ENCODE measurements around the gene USP13. TPM values are rescaled to one million over a fixed set of nuclear protein-coding genes. Genes with fewer than 3 reads are reported as not detected.
"Not testable (repeated sequence)": the region's sequence is repeated elsewhere in the genome, so short reads cannot be mapped to it uniquely, and the experiment has no call there.

Gene USP13
- total RNA-seq, 3 donors from 2014 or later (not counting 1 experiment from before 2014, with no cell fraction given): 2.4 to 5.6 (median 3.0) TPM

DNA sequence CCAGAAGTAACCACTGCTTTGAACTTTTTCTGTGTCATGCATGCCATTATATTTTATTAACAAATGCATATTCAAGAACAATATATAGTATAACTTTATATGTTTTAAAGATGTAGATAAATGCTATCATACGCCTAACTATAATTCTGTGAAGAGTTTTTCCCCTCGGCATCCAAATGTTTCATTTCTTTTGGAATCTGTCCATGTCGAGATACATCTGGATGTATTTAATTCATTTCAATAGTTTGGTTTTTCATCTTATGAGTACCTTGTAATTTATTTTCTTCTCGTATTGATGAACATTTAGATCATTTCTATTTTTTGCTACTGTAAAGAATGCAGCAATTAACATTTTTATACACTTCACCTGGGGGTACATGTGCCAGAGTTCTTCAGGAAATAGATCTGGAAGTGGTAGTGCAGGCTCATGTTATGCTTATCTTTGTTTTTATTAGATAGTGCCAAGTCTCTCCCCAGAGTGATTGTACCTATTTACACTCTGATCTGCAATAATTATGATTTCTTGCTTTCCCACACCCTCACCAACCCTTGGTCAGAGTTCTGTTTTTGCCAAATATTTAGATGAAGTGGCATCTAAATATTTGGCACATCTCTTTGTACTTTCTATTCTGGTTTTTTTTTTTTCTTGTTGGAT is 29.7 kb downstream of the USP13 start:
- no peak overlapping the region for H3K27ac ChIP-seq (ENCODE audit: low read length)
- no peak for TF ChIP-seq CTCF (IDR thresholded peaks at IDR 0.05)
- Mint-ChIP-seq H3K4me3 (no peak overlapping the region), H3K27ac (no peak overlapping the region), H3K9me3 (no peaks in the 10 kb centered on the region), H3K36me3 (no peaks in the 10 kb centered on the region), H3K27me3 (ENCODE audit: low read depth in 2 of 2) (no peaks in the 10 kb centered on the region), H3K4me1 (no peaks in the 10 kb centered on the region)
- H3K27me3 ChIP-seq (ENCODE audit: control insufficient read depth, insufficient read depth, low read length): no peaks in the 10 kb centered on the region
- H3K9me3 ChIP-seq (ENCODE audit: control insufficient read depth, insufficient read depth, low read length): no peaks in the 10 kb centered on the region
- WGBS (ENCODE audit: insufficient coverage): no CpG with 5 or more reads among the region's 4 CpGs
- intact Hi-C loops (cut with micrococcal nuclease): no loop called here
- DNase-seq (no peak), ATAC-seq (no peak)
- H3K4me3 ChIP-seq (ENCODE audit: low read length): no peak overlapping the region
- no peaks in the 10 kb centered on the region for H3K4me1 ChIP-seq (ENCODE audit: control insufficient read depth, insufficient read depth, low read length)
- H3K36me3 ChIP-seq (ENCODE audit: control insufficient read depth, insufficient read depth, low read length): no peaks in the 10 kb centered on the region

DNA sequence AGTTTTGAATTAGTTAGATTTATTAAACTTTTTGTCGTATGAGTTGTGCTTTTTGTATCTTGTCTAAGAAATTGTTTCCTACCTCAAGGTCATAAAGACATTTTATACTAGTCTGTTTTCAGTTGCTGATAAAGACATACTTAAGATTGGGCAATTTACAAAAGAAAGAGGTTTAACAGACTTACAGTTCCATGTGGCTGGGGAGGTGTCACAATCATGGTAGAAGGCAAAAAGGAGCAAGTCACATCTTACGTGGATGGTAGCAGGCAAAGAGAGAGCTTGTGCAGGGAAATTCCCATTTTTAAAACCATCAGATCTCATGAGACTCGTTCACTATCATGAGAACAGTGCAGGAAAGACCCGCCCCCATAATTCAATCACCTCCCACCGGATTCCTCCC is 30.4 kb downstream of the USP13 start:
- H3K36me3 ChIP-seq (ENCODE audit: control insufficient read depth, insufficient read depth, low read length); H3K27me3 ChIP-seq (ENCODE audit: control insufficient read depth, insufficient read depth, low read length); H3K9me3 Mint-ChIP-seq; H3K36me3 Mint-ChIP-seq; DNase-seq; H3K27ac Mint-ChIP-seq; H3K27ac ChIP-seq (ENCODE audit: low read length); H3K4me1 Mint-ChIP-seq; intact Hi-C loops (cut with micrococcal nuclease); ATAC-seq; H3K9me3 ChIP-seq (ENCODE audit: control insufficient read depth, insufficient read depth, low read length); H3K27me3 Mint-ChIP-seq (ENCODE audit: low read depth in 2 of 2); H3K4me3 ChIP-seq (ENCODE audit: low read length); H3K4me3 Mint-ChIP-seq; H3K4me1 ChIP-seq (ENCODE audit: control insufficient read depth, insufficient read depth, low read length): not testable (repeated sequence)
- WGBS (ENCODE audit: insufficient coverage): 91% methylated on average over 1 of the region's 5 CpGs

DNA sequence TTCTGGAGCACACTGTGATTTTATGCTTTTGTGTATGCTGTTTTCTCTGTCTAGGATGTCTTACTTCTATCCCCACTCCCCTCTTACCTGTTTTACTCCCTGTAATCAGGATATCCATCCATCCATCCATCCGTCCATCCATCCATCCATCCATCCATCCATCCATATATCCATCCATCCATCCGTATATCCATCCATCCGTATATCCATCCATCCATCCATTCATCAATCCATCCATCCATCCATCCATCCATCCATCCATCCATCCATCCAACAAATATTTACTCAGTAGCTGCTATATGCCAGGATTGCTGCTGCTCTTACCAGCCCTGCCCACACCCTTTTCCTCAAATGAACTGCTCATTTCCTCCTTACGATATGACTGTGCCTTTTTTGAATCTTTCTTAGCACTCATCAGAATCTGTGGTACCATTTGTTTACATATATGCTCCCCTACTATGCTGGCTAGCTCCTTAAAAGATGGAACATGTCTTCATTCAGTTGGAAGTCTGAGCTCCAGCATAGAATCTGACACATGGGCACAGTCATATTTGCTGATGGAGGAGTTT is 35.2 kb downstream of the USP13 start:
- WGBS (ENCODE audit: insufficient coverage): 83% methylated on average over 4 of the region's 4 CpGs
- H3K4me3 ChIP-seq (ENCODE audit: low read length): no peak overlapping the region
- DNase-seq (no peak), ATAC-seq (no peak)
- Mint-ChIP-seq H3K4me3 (no peak overlapping the region), H3K4me1 (no peaks in the 10 kb centered on the region), H3K9me3 (no peaks in the 10 kb centered on the region), H3K36me3 (no peaks in the 10 kb centered on the region), H3K27ac (no peak overlapping the region), H3K27me3 (ENCODE audit: low read depth in 2 of 2) (no peaks in the 10 kb centered on the region)
- no peaks in the 10 kb centered on the region for H3K36me3 ChIP-seq (ENCODE audit: control insufficient read depth, insufficient read depth, low read length)
- H3K9me3 ChIP-seq (ENCODE audit: control insufficient read depth, insufficient read depth, low read length): no peaks in the 10 kb centered on the region
- no peak for TF ChIP-seq CTCF (IDR thresholded peaks at IDR 0.05)
- H3K4me1 ChIP-seq (ENCODE audit: control insufficient read depth, insufficient read depth, low read length): no peaks in the 10 kb centered on the region
- no peaks in the 10 kb centered on the region for H3K27me3 ChIP-seq (ENCODE audit: control insufficient read depth, insufficient read depth, low read length)
- intact Hi-C loops (cut with micrococcal nuclease): no loop called here
- H3K27ac ChIP-seq (ENCODE audit: low read length): no peak overlapping the region

DNA sequence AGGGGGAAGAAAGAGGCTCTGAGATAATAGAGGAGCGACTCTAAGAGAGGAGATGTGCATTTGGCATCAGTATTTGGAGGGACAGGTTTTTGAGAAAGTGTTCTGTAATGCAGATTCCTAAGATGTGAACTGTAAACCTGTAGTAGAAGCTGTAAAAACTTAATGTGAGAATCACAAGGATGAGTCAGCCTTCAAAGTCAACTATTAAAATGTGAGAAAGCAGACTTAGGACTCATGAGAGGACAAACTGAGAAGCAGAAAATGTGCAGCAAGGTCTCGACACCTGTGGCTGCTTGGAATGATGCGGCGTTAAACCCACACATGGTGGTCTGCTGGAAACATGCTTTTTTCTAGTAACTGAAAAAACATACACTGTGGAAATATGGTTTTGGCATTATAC is 36.0 kb downstream of the USP13 start:
- Histone ChIP-seq H3K4me1 (ENCODE audit: control insufficient read depth, insufficient read depth, low read length) (no peaks in the 10 kb centered on the region), H3K4me3 (ENCODE audit: low read length) (no peak overlapping the region), H3K27me3 (ENCODE audit: control insufficient read depth, insufficient read depth, low read length) (no peaks in the 10 kb centered on the region), H3K9me3 (ENCODE audit: control insufficient read depth, insufficient read depth, low read length) (no peaks in the 10 kb centered on the region), H3K27ac (ENCODE audit: low read length) (no peak overlapping the region), H3K36me3 (ENCODE audit: control insufficient read depth, insufficient read depth, low read length) (no peaks in the 10 kb centered on the region)
- intact Hi-C loops (cut with micrococcal nuclease): no loop called here
- Mint-ChIP-seq H3K4me1 (no peaks in the 10 kb centered on the region), H3K27me3 (ENCODE audit: low read depth in 2 of 2) (no peaks in the 10 kb centered on the region), H3K4me3 (no peak overlapping the region), H3K27ac (no peak overlapping the region), H3K36me3 (no peaks in the 10 kb centered on the region), H3K9me3 (no peaks in the 10 kb centered on the region)
- 85% methylated on average over 4 of the region's 4 CpGs for WGBS (ENCODE audit: insufficient coverage)
- DNase-seq (no peak), ATAC-seq (no peak)
- TF ChIP-seq CTCF (IDR thresholded peaks at IDR 0.05): no peak
